HCT116 (cell line): ENCODE data around the gene EPC1.

Source experiments
- CTCF ChIP-seq, 3 experiments: fragments of 200-600 bp in 1 of 3; sonication (generic) in 1 of 3; IDR thresholded peaks in 2 of 3; conservative IDR thresholded peaks in 1 of 3; 2 replicates each; pipeline ENCODE4 v1.5.1; 2012 to 2017; ENCODE audit warnings: low read depth in 2 of 3, low read length in 2 of 3, antibody characterized with exemption in 1 of 3, borderline replicate concordance in 1 of 3, control low read depth in 1 of 3, mild to moderate bottlenecking in 1 of 3, mixed read lengths in 1 of 3, mixed run types in 1 of 3, moderate library complexity in 1 of 3; ENCODE audit not compliant: insufficient read depth in 1 of 3
- YY1 ChIP-seq: IDR thresholded peaks from 2 replicates; pipeline ENCODE4 v1.6.1; 2011; ENCODE audit warnings: low read length, low read depth, moderate library complexity, mild to moderate bottlenecking; ENCODE audit not compliant: insufficient replicate concordance; ENCODE audit errors: extremely low read depth

DNA sequence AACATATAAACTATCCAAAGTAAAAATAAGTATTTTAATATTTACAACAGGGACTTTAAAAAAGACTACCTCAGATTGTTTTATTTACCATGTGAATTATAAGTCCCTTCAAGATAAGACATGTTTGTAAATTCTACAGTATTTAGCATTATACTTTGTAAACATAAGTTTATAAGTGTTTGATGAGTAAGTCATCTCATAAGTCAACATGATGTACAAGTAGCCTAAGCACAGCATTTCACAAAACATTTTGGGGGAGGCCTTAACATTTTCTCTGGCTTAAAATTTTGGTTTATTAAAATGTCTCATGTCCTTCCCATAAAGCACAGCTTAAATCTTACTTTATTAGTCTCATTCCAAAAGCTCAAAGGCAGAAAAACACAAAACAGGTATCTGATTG is 15.4 kb downstream of the EPC1 start:
- TF ChIP-seq CTCF (IDR thresholded peaks at IDR 0.05 in 2 of 3, conservative IDR thresholded peaks at IDR 0.05 in 1 of 3; ENCODE audit: borderline replicate concordance in 1 of 3, insufficient read depth in 1 of 3, low read depth in 2 of 3, low read length in 2 of 3) = no peak
- no peak for TF ChIP-seq YY1
